K562 (cell line): ENCODE data around the gene GNPAT. TPM values are rescaled to one million over a fixed set of nuclear protein-coding genes. Genes with fewer than 3 reads are reported as not detected.

Source experiments
- BRD9 ChIP-seq: fragments of 450-650 bp; IDR thresholded peaks from 2 replicates; pipeline ENCODE4 v1.6.1; 2018; ENCODE audit warnings: low read depth; ENCODE audit not compliant: partially characterized antibody
- DIDO1 ChIP-seq: fragments of 450-650 bp; IDR thresholded peaks from 2 replicates; pipeline ENCODE4 v1.6.1; 2016; ENCODE audit warnings: low read depth, missing biosample characterization, missing genetic modification characterization
- FOXP1 ChIP-seq: sonication (generic); formaldehyde crosslinking; IDR thresholded peaks from 2 replicates; pipeline ENCODE4 v1.8.0; 2022; ENCODE audit warnings: mild to moderate bottlenecking, missing genetic modification reagents
- IRF9 ChIP-seq: fragments of 450-650 bp; IDR thresholded peaks from 2 replicates; pipeline ENCODE4 v1.6.1; 2016; ENCODE audit warnings: missing biosample characterization, missing genetic modification characterization
- THRB ChIP-seq: fragments of 450-650 bp; formaldehyde crosslinking; conservative IDR thresholded peaks from 2 replicates; pipeline ENCODE4 v1.4.0; 2022; ENCODE audit warnings: mild to moderate bottlenecking, missing genetic modification characterization
- U2AF2 ChIP-seq: fragments of 200-400 bp; formaldehyde crosslinking; optimal IDR thresholded peaks from 2 replicates; pipeline ENCODE3; 2017; ENCODE audit warnings: low read depth, mild to moderate bottlenecking, low read length
- ZNF592 ChIP-seq: fragments of 450-650 bp; IDR thresholded peaks from 2 replicates; pipeline ENCODE4 v1.6.1; 2017; ENCODE audit warnings: antibody characterized with exemption, mild to moderate bottlenecking
- polyA plus RNA-seq, 8 experiments: library from polyadenylated mRNA; depleted of rRNA in 4 of 8; stranded (reverse) in 5 of 8; unstranded in 3 of 8; fragments of >200 nt; fragmentation: Nextera tagmentation in 2 of 8; fragmentation: Illumina TruSeq in 1 of 8; extraction: Ambion mirVana in 2 of 8; extraction: Trizol in 1 of 8; gene quantifications; 2 replicates each; pipeline versions ENCODE4 v1.2.1 to v1.2.3, GENCODE V29; 2011 to 2014; ENCODE audit warnings: inconsistent platforms in 1 of 8, missing spikeins in 1 of 8
- total RNA-seq, 7 experiments: library from RNA; depleted of rRNA in 6 of 7; stranded (reverse); fragments of >200 nt in 6 of 7; fragmentation: Illumina TruSeq in 2 of 7; extraction: Trizol in 2 of 7; gene quantifications; 2 replicates each; pipeline versions ENCODE4 v1.2.1 to v1.2.3, GENCODE V29; 2011 to 2021; ENCODE audit warnings: low replicate concordance in 1 of 7

Gene GNPAT
- total and polyA plus RNA-seq, 9 of the 15 experiments (the other 6 are each of a cell fraction or from before 2014, with no cell fraction given), result 32.1 to 68.8 (median 50.7) TPM

GRCh38 chr1:231238298-231238697, 2.7 kb upstream of the GNPAT start (continued):
- TF ChIP-seq ZNF592 (no peak), IRF9 (tag) (no peak), FOXP1 (CRISPR knock-in tag) (no peak), THRB (no peak), U2AF2 (no peak), DIDO1 (tag) (no peak), BRD9 (no peak)
